Measurements from ENCODE around the gene EPHA4.

DNA sequence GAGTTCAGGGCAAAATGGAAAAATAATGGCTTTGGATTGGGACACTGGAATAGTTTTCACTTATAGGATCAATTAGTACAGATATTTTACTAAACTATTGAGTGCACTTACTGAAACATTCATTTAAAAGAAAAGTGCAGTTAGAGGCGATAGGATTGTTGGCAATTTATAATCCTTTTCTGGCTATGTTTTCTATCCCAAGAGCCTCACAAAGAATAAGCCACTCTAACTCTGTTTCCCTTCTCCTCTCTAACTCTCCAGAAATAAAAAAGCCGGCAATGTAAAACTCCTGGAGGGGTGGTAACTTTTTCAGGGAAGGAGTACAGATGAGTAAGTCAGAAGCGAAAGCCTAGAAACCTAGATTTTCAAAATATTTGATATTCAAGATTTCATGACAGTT lies 91.3 kb downstream of the EPHA4 start:
- TF ChIP-seq, protein P1, sequence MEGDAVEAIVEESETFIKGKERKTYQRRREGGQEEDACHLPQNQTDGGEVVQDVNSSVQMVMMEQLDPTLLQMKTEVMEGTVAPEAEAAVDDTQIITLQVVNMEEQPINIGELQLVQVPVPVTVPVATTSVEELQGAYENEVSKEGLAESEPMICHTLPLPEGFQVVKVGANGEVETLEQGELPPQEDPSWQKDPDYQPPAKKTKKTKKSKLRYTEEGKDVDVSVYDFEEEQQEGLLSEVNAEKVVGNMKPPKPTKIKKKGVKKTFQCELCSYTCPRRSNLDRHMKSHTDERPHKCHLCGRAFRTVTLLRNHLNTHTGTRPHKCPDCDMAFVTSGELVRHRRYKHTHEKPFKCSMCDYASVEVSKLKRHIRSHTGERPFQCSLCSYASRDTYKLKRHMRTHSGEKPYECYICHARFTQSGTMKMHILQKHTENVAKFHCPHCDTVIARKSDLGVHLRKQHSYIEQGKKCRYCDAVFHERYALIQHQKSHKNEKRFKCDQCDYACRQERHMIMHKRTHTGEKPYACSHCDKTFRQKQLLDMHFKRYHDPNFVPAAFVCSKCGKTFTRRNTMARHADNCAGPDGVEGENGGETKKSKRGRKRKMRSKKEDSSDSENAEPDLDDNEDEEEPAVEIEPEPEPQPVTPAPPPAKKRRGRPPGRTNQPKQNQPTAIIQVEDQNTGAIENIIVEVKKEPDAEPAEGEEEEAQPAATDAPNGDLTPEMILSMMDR (conservative IDR thresholded peaks at IDR 0.05; ENCODE audit: low read depth, low read length) = no peak
- no peak for TF ChIP-seq POLR2A (IDR thresholded peaks at IDR 0.05; ENCODE audit: low read depth, low read length)
- TF ChIP-seq SMC3 (IDR thresholded peaks at IDR 0.05; ENCODE audit: low read depth, low read length) = no peak
- no peak for TF ChIP-seq RCOR1 (IDR thresholded peaks at IDR 0.05; ENCODE audit: insufficient replicate concordance, low read length)
- TF ChIP-seq RAD21 (IDR thresholded peaks at IDR 0.05; ENCODE audit: low read length) = no peak
- TF ChIP-seq, protein P2, sequence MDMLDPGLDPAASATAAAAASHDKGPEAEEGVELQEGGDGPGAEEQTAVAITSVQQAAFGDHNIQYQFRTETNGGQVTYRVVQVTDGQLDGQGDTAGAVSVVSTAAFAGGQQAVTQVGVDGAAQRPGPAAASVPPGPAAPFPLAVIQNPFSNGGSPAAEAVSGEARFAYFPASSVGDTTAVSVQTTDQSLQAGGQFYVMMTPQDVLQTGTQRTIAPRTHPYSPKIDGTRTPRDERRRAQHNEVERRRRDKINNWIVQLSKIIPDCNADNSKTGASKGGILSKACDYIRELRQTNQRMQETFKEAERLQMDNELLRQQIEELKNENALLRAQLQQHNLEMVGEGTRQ (IDR thresholded peaks at IDR 0.05; ENCODE audit: low read depth, low read length) = no peak
- TF ChIP-seq MAFK (IDR thresholded peaks at IDR 0.05; ENCODE audit: low read depth, low read length) = no peak
- TF ChIP-seq RFX5 (IDR thresholded peaks at IDR 0.05; ENCODE audit: low read depth, low read length) = no peak
